HL-60/S4 treated with retinoic acid at 250 ng/mL for 4 days and 3 days (cell line): ENCODE measurements around the gene MYO18B.

ENCODE experiments used
- in situ Hi-C: fragments of 300-500 bp; cut with MboI; formaldehyde crosslinking; loops from 2 replicates; pipeline ENCODE4 v1.7.0; 2022; ENCODE audit warnings: low sequenced_read_pairs

Gene MYO18B

GRCh38 chr22:25841775-25842174, 99.8 kb downstream of the MYO18B start:
- in situ Hi-C loops = no loop called here

DNA sequence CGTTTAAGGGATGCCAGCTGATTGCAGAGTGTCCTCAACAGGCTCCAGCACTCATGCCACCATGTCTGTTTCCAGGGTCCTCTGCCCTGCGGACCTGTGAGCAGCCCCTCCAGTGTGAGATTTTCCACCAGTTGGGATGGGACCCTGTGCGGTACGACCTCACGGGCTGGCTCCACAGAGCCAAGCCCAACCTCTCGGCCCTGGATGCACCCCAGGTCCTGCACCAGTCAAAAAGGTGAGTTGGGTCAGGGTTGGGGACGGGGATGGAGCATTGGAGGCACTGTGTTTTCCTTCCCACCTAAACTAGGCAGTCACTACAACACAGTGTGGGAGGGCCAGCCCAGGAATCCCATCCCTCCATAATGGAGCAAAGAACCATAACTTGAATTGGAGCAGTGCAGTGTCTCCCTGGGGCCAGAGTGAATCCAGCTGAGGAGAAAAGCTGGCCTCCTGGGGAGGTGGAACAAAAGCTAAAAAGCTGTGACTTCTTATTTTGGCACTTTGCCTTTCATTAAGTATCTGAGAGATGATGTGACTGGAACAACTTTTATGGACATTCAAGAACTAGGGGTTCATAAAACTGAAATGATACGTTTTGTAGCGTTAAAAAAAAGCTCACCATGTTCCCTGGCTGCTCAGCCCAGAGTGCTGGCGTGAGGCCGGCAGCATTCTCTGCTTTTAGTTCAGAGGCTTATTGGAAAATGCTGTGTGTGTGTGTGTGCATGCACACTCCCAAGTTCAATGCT, 101.8 kb downstream of the MYO18B start:
- in situ Hi-C loops = no loop called here

DNA sequence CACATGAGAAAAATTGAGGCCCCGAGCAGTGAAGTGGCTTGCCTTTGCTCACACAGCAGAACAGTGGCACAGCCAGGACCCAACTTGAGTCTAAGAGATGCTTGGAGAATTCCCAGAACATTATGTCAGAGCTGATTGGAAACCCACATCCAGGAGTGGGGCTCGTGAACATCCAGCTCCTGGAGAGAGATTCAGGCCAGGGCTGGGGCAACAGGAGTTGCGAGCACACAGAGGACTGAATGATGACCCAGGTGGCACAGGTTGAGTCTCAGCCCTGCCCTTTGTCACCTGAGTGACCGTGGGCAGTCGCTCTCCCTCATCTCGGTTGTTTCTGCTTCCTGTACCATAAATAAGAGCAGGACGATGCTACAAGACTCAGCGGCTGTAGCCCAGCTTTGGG, 102.6 kb downstream of the MYO18B start:
- in situ Hi-C loops = no loop called here

DNA sequence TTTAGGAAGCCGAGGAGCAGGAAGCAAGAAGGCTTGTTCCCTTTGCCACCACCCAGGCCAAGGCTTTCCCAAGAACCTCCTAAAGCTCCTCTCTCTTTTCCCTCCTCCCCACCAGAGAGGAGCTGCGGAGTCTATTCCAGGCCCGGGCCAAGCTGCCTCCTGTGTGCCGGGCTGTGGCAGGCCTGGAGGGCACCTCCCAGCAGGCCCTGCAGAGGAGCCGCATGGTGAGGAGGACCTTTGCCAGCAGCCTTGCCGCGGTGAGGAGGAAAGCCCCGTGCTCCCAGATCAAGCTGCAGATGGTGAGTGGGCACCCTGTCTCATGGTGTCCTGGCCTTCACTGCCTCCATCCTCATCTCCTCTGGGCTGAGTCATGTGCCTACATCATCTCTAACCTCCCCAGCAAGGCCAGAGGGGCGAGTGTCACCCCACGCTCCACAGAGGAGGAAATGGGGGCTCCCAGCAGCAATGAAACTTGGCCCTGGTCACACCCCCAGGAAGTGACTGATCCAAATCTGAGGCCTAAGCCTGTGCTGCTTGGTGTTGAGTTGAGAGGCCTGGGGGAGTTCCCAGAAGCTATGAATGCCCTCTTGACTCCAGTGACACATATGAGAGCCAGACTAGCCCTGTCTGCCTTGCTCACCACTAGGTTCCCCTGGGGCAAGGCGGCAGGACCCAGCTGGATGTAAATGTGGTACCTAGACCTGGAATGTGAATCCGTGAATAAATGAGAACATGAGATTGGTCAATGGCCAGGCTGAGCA, 104.2 kb downstream of the MYO18B start:
- in situ Hi-C loops = no loop called here

- in situ Hi-C loops = no loop called here
These were observed 105.5 kb downstream of the MYO18B start for GRCh38 chr22:25847451-25847850.

- in situ Hi-C loops = no loop called here
These were observed 107.0 kb downstream of the MYO18B start for GRCh38 chr22:25848954-25849353.

GRCh38 chr22:25849522-25849921, 107.5 kb downstream of the MYO18B start:
- in situ Hi-C loops = no loop called here

GRCh38 chr22:25852223-25852622, 110.2 kb downstream of the MYO18B start:
- in situ Hi-C loops = no loop called here

DNA sequence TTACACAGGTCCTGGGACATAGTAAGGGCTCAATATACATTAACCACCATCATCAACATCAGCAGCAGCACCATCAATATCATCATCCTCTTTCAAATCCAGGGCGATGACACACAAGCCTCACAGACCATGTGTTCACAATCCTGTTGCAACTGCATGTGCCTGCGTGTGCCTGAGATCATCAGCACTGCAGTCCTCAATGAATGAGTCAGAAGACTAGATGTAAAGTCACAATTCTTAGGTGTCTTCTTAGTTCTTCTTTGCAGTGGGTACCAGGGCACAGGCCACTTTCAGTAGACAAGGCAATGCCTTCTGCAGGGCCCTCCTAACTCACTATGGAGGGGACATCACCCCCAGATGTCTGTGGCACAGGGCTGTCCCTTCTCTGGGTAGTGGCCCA, 111.1 kb downstream of the MYO18B start:
- in situ Hi-C loops = no loop called here

DNA sequence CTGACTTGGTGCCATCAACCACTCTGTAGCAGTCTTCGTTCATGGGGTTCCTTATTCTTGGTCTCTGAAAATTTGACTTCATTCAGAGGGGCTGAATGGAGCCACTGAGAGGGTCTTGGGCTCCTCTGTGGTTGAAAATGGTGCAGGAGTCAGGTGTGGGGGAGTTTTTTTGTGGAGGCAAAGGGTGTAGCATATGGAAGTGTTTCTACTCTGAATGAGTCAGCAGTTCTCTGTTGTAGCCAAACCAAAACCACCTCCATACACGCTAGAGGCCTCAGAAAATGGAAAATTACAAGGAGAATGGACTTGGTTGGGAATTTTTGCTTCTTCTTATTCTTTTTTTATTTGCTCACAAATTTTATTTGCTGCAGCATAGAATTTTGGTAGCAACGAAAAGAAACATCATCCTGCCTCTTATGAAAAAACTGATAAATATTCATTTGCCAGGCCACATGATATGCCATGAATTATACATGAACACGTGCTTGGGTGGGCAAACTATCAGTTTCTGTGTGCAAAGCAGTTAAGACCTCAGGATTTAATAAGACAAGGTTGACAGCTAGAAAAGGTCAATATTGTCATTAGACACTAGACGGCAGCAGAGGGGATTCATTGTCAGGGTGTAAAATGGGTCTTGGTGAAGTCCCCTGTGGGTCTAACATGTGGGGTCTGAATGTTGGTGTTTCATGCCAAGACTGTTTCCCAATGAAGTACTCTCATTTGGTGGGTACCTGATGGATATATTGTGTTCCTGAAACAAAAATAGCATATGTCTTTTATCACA, 111.7 kb downstream of the MYO18B start:
- in situ Hi-C loops = no loop called here

DNA sequence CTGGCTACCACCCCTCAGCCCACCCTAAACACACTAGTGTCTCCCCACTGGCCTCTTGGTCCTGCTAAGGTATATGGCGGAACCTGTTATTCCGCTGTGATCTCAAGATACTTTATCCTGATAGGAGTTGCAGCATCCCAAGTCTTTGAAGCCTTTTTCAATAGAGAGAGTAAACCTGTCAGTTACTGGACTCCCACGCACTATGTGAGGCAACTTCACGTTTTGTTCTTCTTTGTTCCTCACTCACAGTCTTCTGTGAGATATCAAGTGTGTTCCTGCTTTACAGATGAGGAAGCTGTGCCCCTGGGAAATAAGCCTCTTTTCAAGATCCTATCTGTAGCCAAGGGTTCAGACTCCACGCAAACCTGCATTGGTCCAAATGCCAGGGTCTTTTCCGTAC, 127.8 kb downstream of the MYO18B start:
- in situ Hi-C loops = no loop called here

- in situ Hi-C loops = no loop called here
These were observed 132.3 kb downstream of the MYO18B start for GRCh38 chr22:25874327-25874726.

- in situ Hi-C loops = no loop called here
These were observed 133.5 kb downstream of the MYO18B start for GRCh38 chr22:25875461-25875860.

DNA sequence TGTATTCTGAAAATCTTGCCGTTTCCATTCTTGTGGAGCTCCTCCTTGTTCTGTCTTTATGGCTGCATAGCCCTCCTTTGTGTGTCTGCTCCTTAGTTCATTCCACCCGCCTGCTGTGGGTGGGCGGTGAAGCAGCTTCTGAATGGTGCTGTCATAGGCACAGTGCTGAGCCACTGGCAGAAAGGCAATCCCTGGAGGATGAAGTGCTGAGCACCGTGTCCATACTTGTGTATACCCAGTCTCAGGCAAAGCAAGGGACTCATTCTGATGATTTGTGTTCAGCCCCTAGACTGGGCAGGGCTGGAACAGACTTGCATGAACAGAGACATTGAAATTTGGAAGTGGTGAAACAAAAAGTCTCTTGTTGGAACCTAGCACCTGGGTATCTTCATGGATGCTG, 134.9 kb downstream of the MYO18B start:
- in situ Hi-C loops = no loop called here

DNA sequence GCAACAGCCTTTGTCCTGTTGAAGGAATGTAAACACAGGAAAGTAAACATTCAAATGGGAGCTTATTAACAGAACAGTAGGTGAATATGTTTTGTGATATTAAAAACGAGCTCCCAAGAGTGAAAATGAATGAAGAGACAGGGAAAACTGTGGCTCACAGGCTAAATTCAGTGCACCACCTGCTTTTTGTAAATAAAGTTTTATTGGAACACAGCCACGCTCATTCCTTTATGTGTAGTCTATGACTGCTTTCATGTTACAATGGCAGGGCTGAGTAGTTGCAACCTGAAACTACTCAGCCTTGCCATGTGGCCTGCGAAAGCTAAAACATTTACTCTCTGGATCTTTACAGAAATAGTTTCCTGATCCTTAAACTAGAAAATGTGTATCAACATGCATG, 136.9 kb downstream of the MYO18B start:
- in situ Hi-C loops = no loop called here

- in situ Hi-C loops = no loop called here
These were observed 138.5 kb downstream of the MYO18B start for GRCh38 chr22:25880524-25880923.

- in situ Hi-C loops = no loop called here
These were observed 139.3 kb downstream of the MYO18B start for GRCh38 chr22:25881210-25881755.

- in situ Hi-C loops = no loop called here
These were observed 140.4 kb downstream of the MYO18B start for GRCh38 chr22:25882360-25882759.

DNA sequence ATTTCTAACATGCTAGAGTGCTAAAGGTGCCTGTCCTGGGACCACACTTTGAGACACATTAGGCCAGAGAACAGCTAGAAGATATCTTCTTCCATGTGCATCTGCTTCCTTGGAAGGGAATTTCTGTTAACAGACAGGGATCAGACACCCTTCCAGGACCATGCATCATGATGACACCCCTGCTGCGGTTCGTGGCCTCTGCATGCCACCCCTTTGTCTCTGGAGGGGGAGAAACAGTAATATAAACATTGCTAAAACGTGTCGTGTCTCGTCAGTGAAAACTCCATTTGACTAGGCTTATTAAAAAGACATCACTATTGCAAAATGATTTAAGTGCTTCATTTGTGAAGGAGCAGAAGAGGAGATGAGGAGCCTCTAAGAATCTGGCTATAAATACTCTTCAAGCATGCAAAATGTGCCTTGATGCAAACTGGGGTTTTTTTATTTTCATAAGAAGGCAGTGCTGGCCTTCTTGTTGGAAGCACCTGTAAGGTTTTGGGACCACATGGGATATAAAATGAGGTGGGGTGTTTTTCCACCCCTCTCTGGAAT, 141.6 kb downstream of the MYO18B start:
- in situ Hi-C loops = no loop called here

GRCh38 chr22:25884121-25884520, 142.1 kb downstream of the MYO18B start:
- in situ Hi-C loops = no loop called here

GRCh38 chr22:25888399-25889054, 146.5 kb downstream of the MYO18B start:
- in situ Hi-C loops = no loop called here
